Hepatocyte (in vitro differentiated cells): ENCODE measurements around the gene SLC13A3. TPM values are rescaled to one million over a fixed set of nuclear protein-coding genes. Genes with fewer than 3 reads are reported as not detected.

Source experiments
- DNase-seq: peaks from one replicate; pipeline ENCODE4 v3.0.0-alpha.2; 2016; ENCODE audit warnings: low spot score
- H2AFZ ChIP-seq: fragments of 200-600 bp; sonication (generic); 2 replicates; pipeline ENCODE4 v1.6.0; 2016; ENCODE audit warnings: antibody characterized with exemption, mild to moderate bottlenecking
- H3K27ac ChIP-seq: fragments of 200-600 bp; sonication (generic); 2 replicates; pipeline ENCODE4 v1.5.1; 2016; ENCODE audit warnings: mild to moderate bottlenecking
- H3K27me3 ChIP-seq: fragments of 200-600 bp; sonication (generic); 2 replicates; pipeline ENCODE4 v1.6.1; 2016
- H3K36me3 ChIP-seq: fragments of 200-600 bp; sonication (generic); replicated peaks from 2 replicates; pipeline ENCODE4 v1.5.1; 2016; ENCODE audit warnings: low read depth; ENCODE audit not compliant: insufficient read depth
- H3K4me1 ChIP-seq: fragments of 200-600 bp; sonication (generic); 2 replicates; pipeline ENCODE4 v1.5.1; 2016; ENCODE audit warnings: mild to moderate bottlenecking, moderate library complexity; ENCODE audit not compliant: insufficient read depth
- H3K4me2 ChIP-seq: fragments of 200-600 bp; sonication (generic); 2 replicates; pipeline ENCODE4 v1.6.0; 2016
- H3K4me3 ChIP-seq: fragments of 200-600 bp; sonication (generic); 2 replicates; pipeline ENCODE4 v1.5.1; 2016; ENCODE audit warnings: mild to moderate bottlenecking
- H3K79me2 ChIP-seq: fragments of 200-600 bp; sonication (generic); 2 replicates; pipeline ENCODE4 v1.6.0; 2017; ENCODE audit warnings: mild to moderate bottlenecking
- H3K9me2 ChIP-seq: fragments of 200-600 bp; sonication (generic); replicated peaks from 2 replicates; pipeline ENCODE4 v1.6.0; 2017; ENCODE audit warnings: mild to moderate bottlenecking; ENCODE audit not compliant: insufficient read depth
- H3K9me3 ChIP-seq: fragments of 200-600 bp; sonication (generic); 2 replicates; pipeline ENCODE4 v1.5.1; 2016; ENCODE audit warnings: low read depth, mild to moderate bottlenecking
- H4K20me1 ChIP-seq: fragments of 200-600 bp; sonication (generic); 2 replicates; pipeline ENCODE4 v1.6.0; 2016; ENCODE audit warnings: mild to moderate bottlenecking; ENCODE audit not compliant: insufficient read depth, poor library complexity, severe bottlenecking
- EZH2 ChIP-seq: fragments of 200-600 bp; sonication (generic); IDR thresholded peaks from 2 replicates; pipeline ENCODE4 v1.6.1; 2016; ENCODE audit warnings: antibody characterized with exemption, mild to moderate bottlenecking, borderline replicate concordance
- EZH2phosphoT487 ChIP-seq: fragments of 200-600 bp; sonication (generic); IDR thresholded peaks from one replicate; pipeline ENCODE4 v1.6.1; 2018; ENCODE audit warnings: antibody characterized with exemption, mild to moderate bottlenecking, low read depth, moderate library complexity; ENCODE audit not compliant: unreplicated experiment, severe bottlenecking
- WGBS: methylation state at CpG from one replicate; pipeline ENCODE4 v1.1.6; 2016; ENCODE audit warnings: low lambda C conversion rate; ENCODE audit errors: missing lambda C conversion rate; 5-methylcytosine and 5-hydroxymethylcytosine counted together
- polyA plus RNA-seq: library from polyadenylated mRNA; unstranded; fragments of >200 nt; fragmentation: Nextera tagmentation; extraction: Ambion mirVana; gene quantifications from 2 replicates; pipeline ENCODE4 v1.2.1, GENCODE V29; 2016
- total RNA-seq: library from RNA; depleted of rRNA; stranded (reverse); fragments of >200 nt; gene quantifications from 2 replicates; pipeline ENCODE4 v1.2.3, GENCODE V29; 2014
- TF ChIP-seq, protein P1 (sequence below): fragments of 200-600 bp; sonication (generic); IDR thresholded peaks from 2 replicates; pipeline ENCODE4 v1.5.1; 2016; ENCODE audit warnings: antibody characterized with exemption, mild to moderate bottlenecking; ENCODE audit not compliant: poor library complexity

The SLC13A3 gene
- total and polyA plus RNA-seq, 2 experiments from 2014 or later, result 1.8 to 9.4 TPM

DNA sequence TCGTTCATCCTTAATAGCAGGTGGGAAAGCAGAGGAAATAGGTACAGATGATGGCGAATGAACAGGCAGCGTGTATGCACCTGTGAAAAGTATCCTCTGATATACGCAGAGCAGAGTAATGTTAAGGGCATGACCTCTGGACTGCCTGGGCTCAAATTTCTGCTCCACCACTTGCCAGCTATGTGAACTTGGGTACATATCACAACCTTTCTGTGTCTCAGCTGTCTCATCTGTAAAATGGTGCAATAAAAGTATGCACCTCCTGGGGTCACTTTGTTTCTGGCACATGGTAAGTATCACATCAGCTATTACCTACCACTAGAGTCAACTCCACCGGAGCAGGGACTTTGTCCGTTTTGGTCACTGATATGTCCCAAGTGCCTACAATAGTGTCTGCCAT lies 103.3 kb downstream of the SLC13A3 start:
- no peak for DNase-seq
- TF ChIP-seq EZH2phosphoT487 (no peak), EZH2 (no peak)
- TF ChIP-seq, protein P1, sequence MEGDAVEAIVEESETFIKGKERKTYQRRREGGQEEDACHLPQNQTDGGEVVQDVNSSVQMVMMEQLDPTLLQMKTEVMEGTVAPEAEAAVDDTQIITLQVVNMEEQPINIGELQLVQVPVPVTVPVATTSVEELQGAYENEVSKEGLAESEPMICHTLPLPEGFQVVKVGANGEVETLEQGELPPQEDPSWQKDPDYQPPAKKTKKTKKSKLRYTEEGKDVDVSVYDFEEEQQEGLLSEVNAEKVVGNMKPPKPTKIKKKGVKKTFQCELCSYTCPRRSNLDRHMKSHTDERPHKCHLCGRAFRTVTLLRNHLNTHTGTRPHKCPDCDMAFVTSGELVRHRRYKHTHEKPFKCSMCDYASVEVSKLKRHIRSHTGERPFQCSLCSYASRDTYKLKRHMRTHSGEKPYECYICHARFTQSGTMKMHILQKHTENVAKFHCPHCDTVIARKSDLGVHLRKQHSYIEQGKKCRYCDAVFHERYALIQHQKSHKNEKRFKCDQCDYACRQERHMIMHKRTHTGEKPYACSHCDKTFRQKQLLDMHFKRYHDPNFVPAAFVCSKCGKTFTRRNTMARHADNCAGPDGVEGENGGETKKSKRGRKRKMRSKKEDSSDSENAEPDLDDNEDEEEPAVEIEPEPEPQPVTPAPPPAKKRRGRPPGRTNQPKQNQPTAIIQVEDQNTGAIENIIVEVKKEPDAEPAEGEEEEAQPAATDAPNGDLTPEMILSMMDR, result no peak
- 82% methylated on average over 6 of the region's 6 CpGs for WGBS

DNA sequence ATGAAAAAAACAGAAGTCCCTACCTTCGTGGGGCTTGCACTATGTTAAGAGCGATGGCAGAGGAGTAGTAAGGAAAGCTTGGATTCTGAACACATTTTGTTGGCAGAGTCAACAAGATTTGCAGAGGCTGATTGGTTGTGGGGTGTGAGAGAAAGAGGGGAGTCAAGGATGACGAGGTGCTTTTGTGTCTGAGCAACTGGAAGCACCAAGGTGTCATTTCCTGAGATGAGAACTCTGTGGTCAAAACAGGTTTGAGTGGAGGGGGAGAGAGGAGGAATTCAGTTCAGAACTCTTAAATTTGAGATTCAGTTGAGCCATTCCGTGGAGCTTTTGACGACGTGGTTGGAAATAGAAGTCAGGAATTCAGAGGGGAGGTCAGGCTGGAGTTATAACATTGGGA lies 104.3 kb downstream of the SLC13A3 start:
- H3K27ac ChIP-seq, result no peak overlapping the region
- no peak overlapping the region for H3K4me2 ChIP-seq
- no peaks in the 10 kb centered on the region for H4K20me1 ChIP-seq
- H3K4me3 ChIP-seq, result no peak overlapping the region
- no peaks in the 10 kb centered on the region for H3K9me2 ChIP-seq
- TF ChIP-seq EZH2 (no peak), EZH2phosphoT487 (no peak)
- TF ChIP-seq, protein P1, result no peak
- no peaks in the 10 kb centered on the region for H3K4me1 ChIP-seq
- H3K36me3 ChIP-seq, result no peaks in the 10 kb centered on the region
- H3K27me3 ChIP-seq, result peaks cover 4% of the 10 kb centered on the region
- WGBS, result 87% methylated on average over 6 of the region's 6 CpGs
- no peak overlapping the region for H2AFZ ChIP-seq
- no peaks in the 10 kb centered on the region for H3K79me2 ChIP-seq
- H3K9me3 ChIP-seq, result no peaks in the 10 kb centered on the region
- DNase-seq, result no peak

More for the DNA sequence above, 103.3 kb downstream of the SLC13A3 start:
- H3K36me3 ChIP-seq, result no peaks in the 10 kb centered on the region
- H4K20me1 ChIP-seq, result no peaks in the 10 kb centered on the region
- no peak overlapping the region for H3K4me2 ChIP-seq
- no peak overlapping the region for H3K4me3 ChIP-seq
- no peaks in the 10 kb centered on the region for H3K4me1 ChIP-seq
- no peaks in the 10 kb centered on the region for H3K9me2 ChIP-seq
- no peaks in the 10 kb centered on the region for H3K79me2 ChIP-seq
- no peaks in the 10 kb centered on the region for H3K9me3 ChIP-seq
- peaks cover 4% of the 10 kb centered on the region for H3K27me3 ChIP-seq
- H3K27ac ChIP-seq, result no peak overlapping the region
- H2AFZ ChIP-seq, result no peak overlapping the region

DNA sequence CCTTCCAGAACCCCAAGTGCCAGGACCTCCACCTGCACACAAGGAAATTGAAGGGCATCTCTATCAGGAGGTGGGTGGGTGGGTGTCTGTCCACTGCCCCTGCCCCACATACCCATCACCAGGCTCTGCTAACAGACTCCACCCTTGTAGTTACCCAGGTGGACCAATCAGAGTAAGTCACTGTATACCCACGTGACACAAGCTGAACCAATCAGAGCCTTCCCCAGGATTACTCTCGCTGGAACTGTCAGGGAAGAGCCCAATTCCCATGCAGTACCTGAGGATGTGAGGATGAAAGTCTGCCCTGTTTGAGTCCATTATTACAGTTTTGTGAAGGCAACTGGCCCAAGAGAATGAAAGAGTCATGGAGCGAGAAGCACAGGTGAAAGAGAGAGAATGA lies 105.0 kb downstream of the SLC13A3 start:
- Histone ChIP-seq H4K20me1 (no peaks in the 10 kb centered on the region), H2AFZ (no peak overlapping the region), H3K36me3 (no peaks in the 10 kb centered on the region), H3K27me3 (peaks cover 4% of the 10 kb centered on the region), H3K27ac (no peak overlapping the region), H3K4me2 (no peak overlapping the region), H3K4me3 (no peak overlapping the region), H3K4me1 (no peaks in the 10 kb centered on the region), H3K9me2 (no peaks in the 10 kb centered on the region), H3K79me2 (no peaks in the 10 kb centered on the region), H3K9me3 (no peaks in the 10 kb centered on the region)
- WGBS, result 89% methylated on average over 3 of the region's 3 CpGs
- DNase-seq, result no peak
- TF ChIP-seq EZH2 (no peak), EZH2phosphoT487 (no peak)
- TF ChIP-seq, protein P1, result no peak

DNA sequence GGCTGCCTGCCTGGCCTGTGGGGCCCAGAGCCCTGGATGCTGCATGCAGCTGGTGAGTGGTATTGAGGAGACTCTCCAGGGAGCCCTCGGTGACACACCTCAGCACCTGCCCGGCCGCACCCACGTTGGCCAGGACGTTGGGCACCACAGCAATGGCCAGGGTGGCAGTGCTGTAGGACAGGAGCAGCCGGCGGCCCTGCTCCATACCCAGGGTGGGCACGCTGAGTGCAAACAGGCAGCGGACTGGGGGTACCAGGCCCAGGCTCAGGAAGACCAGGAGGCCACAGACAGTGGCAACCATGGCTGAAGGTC lies 105.5 kb downstream of the SLC13A3 start:
- no peaks in the 10 kb centered on the region for H3K36me3 ChIP-seq
- WGBS, result 92% methylated on average over 9 of the region's 9 CpGs
- H3K9me3 ChIP-seq, result no peaks in the 10 kb centered on the region
- no peak for TF ChIP-seq EZH2phosphoT487
- TF ChIP-seq, protein P1, result no peak
- no peak for TF ChIP-seq EZH2
- H3K4me3 ChIP-seq, result no peak overlapping the region
- H3K27me3 ChIP-seq, result peaks cover 4% of the 10 kb centered on the region
- no peak overlapping the region for H2AFZ ChIP-seq
- no peaks in the 10 kb centered on the region for H3K9me2 ChIP-seq
- H3K4me2 ChIP-seq, result no peak overlapping the region
- DNase-seq, result no peak
- no peak overlapping the region for H3K27ac ChIP-seq
- no peaks in the 10 kb centered on the region for H3K4me1 ChIP-seq
- H4K20me1 ChIP-seq, result no peaks in the 10 kb centered on the region
- no peaks in the 10 kb centered on the region for H3K79me2 ChIP-seq
